HepG2 (cell line): ENCODE results near the gene OSCP1. TPM values are rescaled to one million over a fixed set of nuclear protein-coding genes. Genes with fewer than 3 reads are reported as not detected.
A peak's percentile ranks its signal among the peaks of the same experiment; 100 is the strongest.

Source experiments
- GMEB1 ChIP-seq: sonication (generic); formaldehyde crosslinking; IDR thresholded peaks from 2 replicates; pipeline ENCODE4 v1.5.1; 2020; ENCODE audit warnings: missing genetic modification reagents, mild to moderate bottlenecking, borderline replicate concordance
- HCFC1 ChIP-seq: fragments of 150-350 bp; IDR thresholded peaks from 2 replicates; pipeline ENCODE4 v1.6.1; 2014; ENCODE audit warnings: low read depth, low read length
- KDM5B ChIP-seq: sonication (generic); formaldehyde crosslinking; IDR thresholded peaks from 2 replicates; pipeline ENCODE4 v1.4.0; 2020; ENCODE audit warnings: missing genetic modification reagents, mild to moderate bottlenecking, borderline replicate concordance
- KLF15 ChIP-seq: sonication (generic); formaldehyde crosslinking; IDR thresholded peaks from 2 replicates; pipeline ENCODE4 v1.8.1; 2023; ENCODE audit warnings: borderline replicate concordance, mild to moderate bottlenecking, inconsistent platforms, missing genetic modification reagents, mixed read lengths
- NCOA2 ChIP-seq: sonication (generic); formaldehyde crosslinking; IDR thresholded peaks from 2 replicates; pipeline ENCODE4 v1.8.0; 2022; ENCODE audit warnings: inconsistent platforms
- RFX5 ChIP-seq: IDR thresholded peaks from 2 replicates; pipeline ENCODE4 v1.6.1; 2011; ENCODE audit warnings: low read depth, low read length, improper control_type of control experiment
- SIX1 ChIP-seq: sonication (generic); formaldehyde crosslinking; IDR thresholded peaks from 2 replicates; pipeline ENCODE4 v1.4.0; 2020; ENCODE audit warnings: missing genetic modification reagents, borderline replicate concordance
- SNRNP70 ChIP-seq: fragments of 200-400 bp; formaldehyde crosslinking; IDR thresholded peaks from 2 replicates; pipeline ENCODE4 v1.6.1; 2017; ENCODE audit warnings: mild to moderate bottlenecking, low read depth, low read length, moderate library complexity
- SP2 ChIP-seq: sonication (generic); formaldehyde crosslinking; IDR thresholded peaks from 2 replicates; pipeline ENCODE4 v1.5.1; 2020; ENCODE audit warnings: mild to moderate bottlenecking, missing genetic modification reagents
- THRA ChIP-seq: sonication (generic); formaldehyde crosslinking; IDR thresholded peaks from 2 replicates; pipeline ENCODE4 v1.4.0; 2020; ENCODE audit warnings: missing genetic modification reagents, borderline replicate concordance
- YEATS4 ChIP-seq: sonication (generic); formaldehyde crosslinking; IDR thresholded peaks from 2 replicates; pipeline ENCODE4 v1.4.0; 2020; ENCODE audit warnings: missing genetic modification reagents, borderline replicate concordance
- ZFP62 ChIP-seq: sonication (generic); formaldehyde crosslinking; IDR thresholded peaks from 2 replicates; pipeline ENCODE4 v1.4.0; 2020; ENCODE audit warnings: missing genetic modification reagents
- ZGPAT ChIP-seq: IDR thresholded peaks from 2 replicates; pipeline ENCODE4 v1.6.1; 2016; ENCODE audit warnings: mild to moderate bottlenecking
- ZMYM3 ChIP-seq: sonication (generic); formaldehyde crosslinking; IDR thresholded peaks from 2 replicates; pipeline ENCODE4 v1.5.1; 2020; ENCODE audit warnings: mild to moderate bottlenecking, missing genetic modification reagents
- ZNF143 ChIP-seq: sonication (generic); formaldehyde crosslinking; IDR thresholded peaks from 2 replicates; pipeline ENCODE4 v1.4.0; 2020; ENCODE audit warnings: missing genetic modification reagents
- ZNF264 ChIP-seq: sonication (generic); formaldehyde crosslinking; IDR thresholded peaks from 2 replicates; pipeline ENCODE4 v1.4.0; 2020; ENCODE audit warnings: missing genetic modification reagents
- ZNF609 ChIP-seq: sonication (generic); formaldehyde crosslinking; IDR thresholded peaks from 2 replicates; pipeline ENCODE4 v1.4.0; 2020; ENCODE audit warnings: mild to moderate bottlenecking, missing genetic modification reagents, borderline replicate concordance
- ZNF629 ChIP-seq: sonication (generic); formaldehyde crosslinking; conservative IDR thresholded peaks from 2 replicates; pipeline ENCODE4 v1.5.0; 2020; ENCODE audit warnings: missing genetic modification reagents
- ZNF670 ChIP-seq: sonication (generic); formaldehyde crosslinking; IDR thresholded peaks from 2 replicates; pipeline ENCODE4 v1.8.0; 2022; ENCODE audit warnings: mild to moderate bottlenecking, missing genetic modification reagents, borderline replicate concordance
- ZNF878 ChIP-seq: sonication (generic); formaldehyde crosslinking; IDR thresholded peaks from 2 replicates; pipeline ENCODE4 v1.8.1; 2023; ENCODE audit warnings: mild to moderate bottlenecking, missing genetic modification reagents, moderate library complexity
- polyA plus RNA-seq, 8 experiments: library from polyadenylated mRNA; depleted of rRNA in 3 of 8; stranded (reverse) in 7 of 8; unstranded in 1 of 8; fragments of >200 nt; fragmentation: Illumina TruSeq in 4 of 8; extraction: Trizol in 4 of 8; gene quantifications; 2 replicates each; pipeline versions ENCODE4 v1.2.1 to v1.2.3, GENCODE V29; 2011 to 2016; ENCODE audit warnings: low read depth in 4 of 8, missing spikeins in 1 of 8, mixed read lengths in 1 of 8; ENCODE audit not compliant: insufficient read depth in 1 of 8
- total RNA-seq, 5 experiments: library from RNA; depleted of rRNA; stranded (reverse); fragments of >200 nt; fragmentation: Illumina TruSeq; extraction: Trizol; gene quantifications; 2 replicates each; pipeline ENCODE4 v1.2.3, GENCODE V29; 2016; ENCODE audit warnings: low read depth in 1 of 5

Gene OSCP1
- total and polyA plus RNA-seq, 2 of the 13 experiments (the other 11 are each of a cell fraction or from before 2014, with no cell fraction given): 0.60 to 0.84 TPM

- no peak for TF ChIP-seq NCOA2
- TF ChIP-seq THRA: peak; percentile 37; the same call in 1 of the 2 replicates
- no peak for TF ChIP-seq ZNF609
- TF ChIP-seq ZNF143 (CRISPR knock-in tag): peak; percentile 62
- no peak for TF ChIP-seq ZGPAT (CRISPR knock-in tag)
- no peak for TF ChIP-seq KLF15 (CRISPR knock-in tag)
- peak; percentile 62; the same call in 1 of the 2 replicates for TF ChIP-seq GMEB1 (CRISPR knock-in tag)
- no peak for TF ChIP-seq ZNF878 (CRISPR knock-in tag)
- TF ChIP-seq RFX5: no peak
- TF ChIP-seq HCFC1: peak; percentile 84
- no peak for TF ChIP-seq KDM5B (CRISPR knock-in tag)
- TF ChIP-seq YEATS4: no peak; the same call in 1 of the 2 replicates
- no peak for TF ChIP-seq ZNF670 (CRISPR knock-in tag)
- TF ChIP-seq ZNF264 (CRISPR knock-in tag): peak; percentile 25; the same call in 1 of the 2 replicates
- no peak for TF ChIP-seq ZNF629 (CRISPR knock-in tag)
- no peak for TF ChIP-seq ZMYM3 (CRISPR knock-in tag)
- 0 out of 2 replicates have a peak, but pooled peaks have one; percentile 9 for TF ChIP-seq SIX1 (CRISPR knock-in tag)
- TF ChIP-seq SP2: peak; percentile 99
- TF ChIP-seq ZFP62 (CRISPR knock-in tag): no peak
- TF ChIP-seq SNRNP70: no peak
Observed at GRCh38 chr1:36385410-36386264, 64.6 kb downstream of the OSCP1 start, which contains the start of gene STK40 (continued).
